ENCODE measurements around the gene SNX18.

The SNX18 gene

DNA sequence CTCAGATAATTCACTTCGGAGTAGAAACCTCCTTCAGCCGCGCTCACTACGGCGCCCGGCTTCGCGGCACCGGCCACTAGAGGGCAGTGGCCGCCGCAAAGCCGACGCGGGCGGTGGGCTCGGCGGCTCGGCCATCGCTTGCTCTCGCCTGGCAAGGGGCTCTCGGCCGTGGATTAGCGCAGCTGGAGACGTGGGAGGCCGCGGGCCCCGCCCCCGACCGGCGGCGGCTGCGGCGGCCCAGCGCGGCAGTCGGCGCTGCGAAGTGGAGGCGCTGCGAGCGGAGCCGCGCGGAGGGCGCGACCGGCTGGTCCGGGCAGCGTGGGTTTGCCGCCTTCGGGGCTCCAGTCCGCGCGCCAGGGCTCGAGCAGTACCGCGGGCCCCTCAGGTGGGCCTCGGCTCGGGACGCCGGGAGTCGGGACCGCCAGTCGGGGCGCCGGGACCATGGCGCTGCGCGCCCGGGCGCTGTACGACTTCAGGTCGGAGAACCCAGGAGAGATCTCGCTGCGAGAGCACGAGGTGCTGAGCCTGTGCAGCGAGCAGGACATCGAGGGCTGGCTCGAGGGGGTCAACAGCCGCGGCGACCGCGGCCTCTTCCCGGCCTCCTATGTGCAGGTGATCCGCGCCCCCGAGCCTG lies at the start of gene SNX18 (continued):
- peak; percentile 90 for TF ChIP-seq CTCF (tag by site-specific recombination; IDR thresholded peaks at IDR 0.05)
- TF ChIP-seq, protein P1, sequence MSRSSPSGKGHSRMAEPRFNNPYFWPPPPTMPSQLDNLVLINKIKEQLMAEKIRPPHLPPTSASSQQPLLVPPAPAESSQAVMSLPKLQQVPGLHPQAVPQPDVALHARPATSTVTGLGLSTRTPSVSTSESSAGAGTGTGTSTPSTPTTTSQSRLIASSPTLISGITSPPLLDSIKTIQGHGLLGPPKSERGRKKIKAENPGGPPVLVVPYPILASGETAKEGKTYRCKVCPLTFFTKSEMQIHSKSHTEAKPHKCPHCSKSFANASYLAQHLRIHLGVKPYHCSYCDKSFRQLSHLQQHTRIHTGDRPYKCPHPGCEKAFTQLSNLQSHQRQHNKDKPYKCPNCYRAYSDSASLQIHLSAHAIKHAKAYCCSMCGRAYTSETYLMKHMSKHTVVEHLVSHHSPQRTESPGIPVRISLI (tag by site-specific recombination; IDR thresholded peaks at IDR 0.05): no peak
- peak; percentile 77 for TF ChIP-seq ZNF561 (tag by site-specific recombination; IDR thresholded peaks at IDR 0.05; ENCODE audit: borderline replicate concordance)
- TF ChIP-seq TRIM28 (IDR thresholded peaks at IDR 0.05; ENCODE audit: borderline replicate concordance, low read length): peak; percentile 56; the same call in 1 of the 2 replicates
- no peak for TF ChIP-seq ZNF510 (tag by site-specific recombination; IDR thresholded peaks at IDR 0.05; ENCODE audit: insufficient replicate concordance)
- no peak for TF ChIP-seq ZNF558 (tag by site-specific recombination; IDR thresholded peaks at IDR 0.05)
- TF ChIP-seq REPIN1 (tag by site-specific recombination; IDR thresholded peaks at IDR 0.05; ENCODE audit: low read depth): no peak
- 0 out of 2 replicates have a peak, but pooled peaks have one; percentile 27 for TF ChIP-seq ZBTB7A (tag by site-specific recombination; IDR thresholded peaks at IDR 0.05; ENCODE audit: low read depth)
- peak; percentile 68 for TF ChIP-seq ZFHX2 (tag by site-specific recombination; conservative IDR thresholded peaks at IDR 0.05)
- TF ChIP-seq ZNF645 (tag by site-specific recombination; IDR thresholded peaks at IDR 0.05): no peak
- TF ChIP-seq, protein P2, sequence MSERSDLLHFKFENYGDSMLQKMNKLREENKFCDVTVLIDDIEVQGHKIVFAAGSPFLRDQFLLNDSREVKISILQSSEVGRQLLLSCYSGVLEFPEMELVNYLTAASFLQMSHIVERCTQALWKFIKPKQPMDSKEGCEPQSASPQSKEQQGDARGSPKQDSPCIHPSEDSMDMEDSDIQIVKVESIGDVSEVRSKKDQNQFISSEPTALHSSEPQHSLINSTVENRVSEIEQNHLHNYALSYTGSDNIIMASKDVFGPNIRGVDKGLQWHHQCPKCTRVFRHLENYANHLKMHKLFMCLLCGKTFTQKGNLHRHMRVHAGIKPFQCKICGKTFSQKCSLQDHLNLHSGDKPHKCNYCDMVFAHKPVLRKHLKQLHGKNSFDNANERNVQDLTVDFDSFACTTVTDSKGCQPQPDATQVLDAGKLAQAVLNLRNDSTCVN (tag by site-specific recombination; optimal IDR thresholded peaks at IDR 0.05): peak; percentile 78
- peak; percentile 74 for TF ChIP-seq GLIS1 (tag by site-specific recombination; IDR thresholded peaks at IDR 0.05)
- peak; percentile 79 for TF ChIP-seq ZNF654 (tag by site-specific recombination; IDR thresholded peaks at IDR 0.05; ENCODE audit: low read depth)
- no peak for TF ChIP-seq ZNF324 (tag by site-specific recombination; IDR thresholded peaks at IDR 0.05)
- no peak for TF ChIP-seq ZNF416 (tag by site-specific recombination; IDR thresholded peaks at IDR 0.05)
- TF ChIP-seq, protein P3, sequence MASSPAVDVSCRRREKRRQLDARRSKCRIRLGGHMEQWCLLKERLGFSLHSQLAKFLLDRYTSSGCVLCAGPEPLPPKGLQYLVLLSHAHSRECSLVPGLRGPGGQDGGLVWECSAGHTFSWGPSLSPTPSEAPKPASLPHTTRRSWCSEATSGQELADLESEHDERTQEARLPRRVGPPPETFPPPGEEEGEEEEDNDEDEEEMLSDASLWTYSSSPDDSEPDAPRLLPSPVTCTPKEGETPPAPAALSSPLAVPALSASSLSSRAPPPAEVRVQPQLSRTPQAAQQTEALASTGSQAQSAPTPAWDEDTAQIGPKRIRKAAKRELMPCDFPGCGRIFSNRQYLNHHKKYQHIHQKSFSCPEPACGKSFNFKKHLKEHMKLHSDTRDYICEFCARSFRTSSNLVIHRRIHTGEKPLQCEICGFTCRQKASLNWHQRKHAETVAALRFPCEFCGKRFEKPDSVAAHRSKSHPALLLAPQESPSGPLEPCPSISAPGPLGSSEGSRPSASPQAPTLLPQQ (tag by site-specific recombination; IDR thresholded peaks at IDR 0.05): peak; percentile 39; the same call in 1 of the 2 replicates
- TF ChIP-seq ZSCAN4 (tag by site-specific recombination; IDR thresholded peaks at IDR 0.05): no peak
- no peak for TF ChIP-seq ZNF623 (tag by site-specific recombination; IDR thresholded peaks at IDR 0.05)
- TF ChIP-seq, protein P4, sequence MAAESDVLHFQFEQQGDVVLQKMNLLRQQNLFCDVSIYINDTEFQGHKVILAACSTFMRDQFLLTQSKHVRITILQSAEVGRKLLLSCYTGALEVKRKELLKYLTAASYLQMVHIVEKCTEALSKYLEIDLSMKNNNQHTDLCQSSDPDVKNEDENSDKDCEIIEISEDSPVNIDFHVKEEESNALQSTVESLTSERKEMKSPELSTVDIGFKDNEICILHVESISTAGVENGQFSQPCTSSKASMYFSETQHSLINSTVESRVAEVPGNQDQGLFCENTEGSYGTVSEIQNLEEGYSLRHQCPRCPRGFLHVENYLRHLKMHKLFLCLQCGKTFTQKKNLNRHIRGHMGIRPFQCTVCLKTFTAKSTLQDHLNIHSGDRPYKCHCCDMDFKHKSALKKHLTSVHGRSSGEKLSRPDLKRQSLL (tag by site-specific recombination; IDR thresholded peaks at IDR 0.05): peak; percentile 7; the same call in 1 of the 2 replicates
- TF ChIP-seq ZNF350 (tag by site-specific recombination; IDR thresholded peaks at IDR 0.05): no peak
- TF ChIP-seq, protein P5, sequence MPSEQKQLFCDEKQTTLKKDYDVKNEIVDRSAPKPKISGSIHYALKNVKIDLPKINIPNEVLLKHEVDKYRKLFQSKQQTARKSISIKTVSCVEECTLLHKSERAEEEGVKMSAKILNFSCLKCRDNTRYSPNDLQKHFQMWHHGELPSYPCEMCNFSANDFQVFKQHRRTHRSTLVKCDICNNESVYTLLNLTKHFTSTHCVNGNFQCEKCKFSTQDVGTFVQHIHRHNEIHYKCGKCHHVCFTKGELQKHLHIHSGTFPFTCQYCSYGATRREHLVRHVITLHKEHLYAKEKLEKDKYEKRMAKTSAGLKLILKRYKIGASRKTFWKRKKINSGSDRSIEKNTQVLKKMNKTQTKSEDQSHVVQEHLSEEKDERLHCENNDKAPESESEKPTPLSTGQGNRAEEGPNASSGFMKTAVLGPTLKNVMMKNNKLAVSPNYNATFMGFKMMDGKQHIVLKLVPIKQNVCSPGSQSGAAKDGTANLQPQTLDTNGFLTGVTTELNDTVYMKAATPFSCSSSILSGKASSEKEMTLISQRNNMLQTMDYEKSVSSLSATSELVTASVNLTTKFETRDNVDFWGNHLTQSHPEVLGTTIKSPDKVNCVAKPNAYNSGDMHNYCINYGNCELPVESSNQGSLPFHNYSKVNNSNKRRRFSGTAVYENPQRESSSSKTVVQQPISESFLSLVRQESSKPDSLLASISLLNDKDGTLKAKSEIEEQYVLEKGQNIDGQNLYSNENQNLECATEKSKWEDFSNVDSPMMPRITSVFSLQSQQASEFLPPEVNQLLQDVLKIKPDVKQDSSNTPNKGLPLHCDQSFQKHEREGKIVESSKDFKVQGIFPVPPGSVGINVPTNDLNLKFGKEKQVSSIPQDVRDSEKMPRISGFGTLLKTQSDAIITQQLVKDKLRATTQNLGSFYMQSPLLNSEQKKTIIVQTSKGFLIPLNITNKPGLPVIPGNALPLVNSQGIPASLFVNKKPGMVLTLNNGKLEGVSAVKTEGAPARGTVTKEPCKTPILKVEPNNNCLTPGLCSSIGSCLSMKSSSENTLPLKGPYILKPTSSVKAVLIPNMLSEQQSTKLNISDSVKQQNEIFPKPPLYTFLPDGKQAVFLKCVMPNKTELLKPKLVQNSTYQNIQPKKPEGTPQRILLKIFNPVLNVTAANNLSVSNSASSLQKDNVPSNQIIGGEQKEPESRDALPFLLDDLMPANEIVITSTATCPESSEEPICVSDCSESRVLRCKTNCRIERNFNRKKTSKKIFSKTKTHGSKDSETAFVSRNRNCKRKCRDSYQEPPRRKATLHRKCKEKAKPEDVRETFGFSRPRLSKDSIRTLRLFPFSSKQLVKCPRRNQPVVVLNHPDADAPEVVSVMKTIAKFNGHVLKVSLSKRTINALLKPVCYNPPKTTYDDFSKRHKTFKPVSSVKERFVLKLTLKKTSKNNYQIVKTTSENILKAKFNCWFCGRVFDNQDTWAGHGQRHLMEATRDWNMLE (tag by site-specific recombination; conservative IDR thresholded peaks at IDR 0.05; ENCODE audit: low read depth): no peak
- TF ChIP-seq KLF10 (tag by site-specific recombination; IDR thresholded peaks at IDR 0.05): peak; percentile 78; the same call in 1 of the 2 replicates
- no peak for TF ChIP-seq ZNF423 (tag by site-specific recombination; IDR thresholded peaks at IDR 0.05)
